GM19099 (cell line): ENCODE results near the gene KRTAP5-4.

Source experiments
- POLR2A ChIP-seq: IDR thresholded peaks from 3 replicates; pipeline ENCODE4 v1.6.1; 2011; ENCODE audit warnings: low read depth; ENCODE audit not compliant: insufficient read length; ENCODE audit errors: extremely low read depth

Gene KRTAP5-4

DNA sequence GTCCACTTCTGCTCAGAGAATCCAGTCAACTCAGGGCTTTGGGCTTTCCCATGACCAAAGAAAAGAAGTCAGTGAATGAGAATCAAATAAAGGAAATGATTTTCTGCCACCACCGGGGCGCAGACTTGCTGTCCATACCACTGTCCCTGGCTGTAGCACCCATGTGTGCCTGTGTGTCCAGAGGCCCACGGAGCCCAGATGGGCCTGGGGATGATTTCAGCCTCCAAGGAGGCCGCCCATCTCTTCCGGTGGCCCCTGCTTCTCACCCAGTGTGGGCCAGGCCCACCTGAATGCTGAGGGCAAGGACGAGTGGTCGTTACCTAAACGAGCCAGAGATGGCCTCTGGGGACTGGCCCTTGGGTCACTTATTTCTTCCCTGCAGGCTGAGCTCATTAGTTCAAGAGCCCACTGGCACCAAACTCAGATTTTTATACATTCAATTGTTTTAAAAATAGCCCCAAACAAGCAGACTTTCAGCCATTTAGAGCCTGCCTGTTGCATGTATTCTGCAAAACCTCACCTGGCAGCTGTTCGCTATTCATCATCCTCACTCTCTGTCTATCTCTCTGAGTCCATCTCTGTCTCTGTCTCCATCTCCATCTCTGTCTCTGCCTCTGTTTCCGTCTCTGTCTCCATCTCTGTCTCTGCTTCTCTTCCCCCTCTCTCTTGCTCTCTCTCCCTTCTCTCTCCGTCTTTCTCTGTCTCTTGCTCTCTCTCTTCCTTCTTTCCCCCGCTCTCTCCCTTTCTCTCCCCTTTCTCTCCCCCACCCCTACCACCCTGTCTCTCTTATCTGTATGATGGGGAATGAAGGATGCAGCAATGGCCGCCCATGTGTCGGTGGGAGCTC lies 31.8 kb upstream of the KRTAP5-4 start:
- TF ChIP-seq POLR2A, result no peak

DNA sequence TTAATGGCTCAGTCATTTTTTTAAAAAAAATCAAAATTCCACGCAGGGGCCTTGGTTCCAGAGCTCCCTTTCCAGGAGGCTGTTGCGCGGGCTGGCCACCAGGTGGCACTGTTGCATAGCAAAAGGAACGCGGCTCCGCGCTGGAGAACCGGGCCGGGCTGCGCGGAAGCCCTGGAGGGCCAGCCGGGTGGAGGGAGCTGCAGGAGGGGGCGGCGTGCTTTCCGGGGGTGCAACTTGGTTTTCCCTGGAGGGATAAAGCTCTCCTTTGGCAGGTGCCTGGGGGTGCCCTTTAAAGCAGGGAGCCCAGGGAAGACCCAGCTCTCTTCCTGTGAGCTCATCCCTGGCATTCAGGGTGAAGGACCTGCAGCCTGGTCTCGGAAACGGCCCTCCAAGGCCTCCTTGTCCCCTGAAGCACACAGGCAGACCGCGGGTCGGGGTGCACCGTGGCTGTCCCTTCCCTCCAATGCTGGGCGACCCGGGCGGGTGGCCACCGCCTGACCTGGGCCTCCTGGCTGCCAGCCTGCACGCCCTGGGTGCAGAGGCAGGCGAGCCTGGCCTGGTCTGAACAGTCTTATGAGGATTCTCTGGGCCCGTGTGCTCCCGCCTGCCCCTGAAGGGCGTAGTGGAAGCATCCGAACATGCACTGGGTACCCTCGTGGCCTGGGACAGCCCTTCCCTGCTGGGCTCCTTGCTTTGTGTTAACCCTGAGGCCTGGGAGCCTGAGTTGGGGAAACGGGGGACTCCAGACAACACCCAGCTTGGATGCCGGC lies 31.0 kb upstream of the KRTAP5-4 start:
- no peak for TF ChIP-seq POLR2A

DNA sequence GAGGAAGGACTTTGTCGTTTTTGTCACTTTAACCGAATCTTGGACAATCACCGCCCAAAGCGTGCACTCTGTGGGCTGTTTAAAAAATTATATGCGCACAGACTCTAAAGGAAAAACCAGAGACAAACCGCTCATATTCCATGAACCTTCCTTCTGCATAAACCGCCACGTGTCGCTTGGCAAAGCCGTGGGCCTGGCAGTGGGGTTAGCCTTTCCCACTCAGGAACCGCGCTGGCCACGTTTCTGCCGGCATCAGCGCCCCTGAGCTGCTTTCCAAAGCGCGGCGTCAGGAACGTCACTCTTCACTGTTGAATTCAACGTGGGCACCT lies 30.5 kb upstream of the KRTAP5-4 start:
- TF ChIP-seq POLR2A, result no peak

DNA sequence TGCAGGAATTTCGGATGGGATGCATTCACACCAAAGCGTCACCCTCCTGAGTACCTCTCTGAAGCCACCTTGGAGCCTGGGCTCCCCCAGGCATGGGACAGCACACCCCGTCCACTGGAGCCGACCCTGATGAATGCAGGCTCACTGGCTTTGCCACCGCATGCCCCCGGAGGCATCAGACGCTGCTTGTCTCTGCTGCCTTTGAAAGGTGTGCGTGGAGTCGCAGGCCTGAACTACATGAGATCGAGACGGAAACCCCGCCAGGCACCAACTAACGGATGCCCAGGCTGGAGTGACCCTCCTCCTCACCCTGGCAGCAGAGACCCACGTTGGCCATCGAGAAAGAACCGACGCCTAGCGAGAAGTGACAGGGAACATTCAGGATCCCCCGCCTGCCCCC lies 30.1 kb upstream of the KRTAP5-4 start:
- TF ChIP-seq POLR2A, result no peak

DNA sequence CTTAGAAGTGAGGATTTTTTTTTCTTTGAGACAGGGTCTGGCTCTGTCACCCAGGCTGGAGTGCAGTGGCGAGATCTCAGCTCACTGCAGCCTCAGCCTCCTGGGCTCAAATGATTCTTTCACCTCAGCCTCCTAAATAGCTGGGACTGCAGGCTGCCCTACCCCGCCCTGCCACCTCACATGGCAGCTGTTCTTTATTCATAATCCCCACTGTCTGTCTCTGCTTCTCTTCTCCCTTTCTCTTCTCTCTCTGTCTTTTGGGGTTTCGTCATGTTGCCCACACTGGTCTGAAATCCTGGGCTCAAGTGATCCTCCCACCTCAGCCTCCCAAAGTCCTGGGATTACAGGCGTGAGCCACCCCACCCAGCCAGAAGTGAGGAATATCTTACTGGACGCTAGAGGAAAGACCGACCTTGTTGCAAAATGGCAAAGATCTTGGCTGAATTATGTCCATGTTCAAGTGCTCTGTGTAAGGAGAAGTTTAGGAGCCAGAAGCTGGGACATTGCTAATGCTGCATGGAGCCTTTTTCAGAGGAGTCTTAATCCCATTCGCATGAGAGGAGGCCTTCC lies 29.6 kb upstream of the KRTAP5-4 start:
- no peak for TF ChIP-seq POLR2A

DNA sequence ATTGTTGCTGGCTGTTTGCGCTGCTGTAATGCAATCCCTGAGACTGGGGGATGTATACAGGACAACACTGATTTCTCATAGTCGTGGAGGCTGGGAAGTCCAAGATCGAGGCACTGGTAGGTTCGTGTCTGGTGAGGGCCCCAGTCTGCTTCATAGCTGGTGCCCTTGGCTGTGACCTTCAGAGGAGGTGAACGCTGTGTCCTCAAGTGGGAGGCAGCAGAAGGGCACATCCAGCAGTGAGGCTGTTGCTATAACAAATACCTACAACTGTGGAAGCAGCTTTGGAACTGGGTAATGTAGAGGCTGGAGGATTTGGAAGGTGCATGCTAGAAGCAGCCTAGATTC lies 29.0 kb upstream of the KRTAP5-4 start:
- TF ChIP-seq POLR2A, result no peak

DNA sequence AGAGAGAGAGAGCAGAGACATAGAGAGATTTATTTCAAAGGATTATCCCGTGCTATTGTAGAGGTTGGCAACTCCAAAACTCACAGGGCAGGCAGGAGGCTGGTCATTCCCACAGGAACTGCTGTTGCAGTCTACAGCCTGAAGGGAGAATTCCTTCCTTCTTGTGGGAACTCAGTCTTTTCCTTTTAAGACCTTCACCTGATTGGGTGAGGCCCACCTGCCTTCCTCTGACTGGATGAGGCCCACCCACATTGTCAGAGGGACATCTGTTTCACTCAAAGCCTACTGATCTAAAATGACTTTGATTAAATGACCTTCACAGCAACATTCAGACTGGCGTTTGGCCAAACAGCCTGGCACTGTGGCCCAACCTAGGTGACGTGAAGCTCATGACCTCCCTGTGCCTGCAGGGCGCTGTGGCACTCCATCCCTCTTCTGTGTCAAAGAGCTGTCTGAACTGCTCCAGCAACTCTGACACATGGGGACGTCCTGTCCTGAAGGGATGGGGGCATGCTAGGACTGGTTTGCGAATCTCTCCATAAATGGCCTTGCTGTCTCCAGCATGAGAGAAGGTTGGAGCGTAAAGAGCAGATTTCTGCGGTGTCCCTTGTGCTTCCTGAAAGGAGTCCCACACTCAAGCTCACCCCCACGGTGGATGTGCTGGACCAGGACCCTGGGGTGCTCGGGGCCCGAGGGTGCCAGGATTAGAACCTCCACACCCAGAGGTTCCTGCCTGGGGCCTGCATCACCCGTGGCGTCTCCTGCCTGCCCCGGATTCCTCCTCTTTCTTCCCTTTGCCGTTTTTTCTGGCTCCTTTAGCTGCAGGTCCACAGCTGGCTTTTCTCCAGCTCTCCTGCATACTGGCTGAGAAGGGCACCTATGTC lies 28.3 kb upstream of the KRTAP5-4 start:
- no peak for TF ChIP-seq POLR2A

DNA sequence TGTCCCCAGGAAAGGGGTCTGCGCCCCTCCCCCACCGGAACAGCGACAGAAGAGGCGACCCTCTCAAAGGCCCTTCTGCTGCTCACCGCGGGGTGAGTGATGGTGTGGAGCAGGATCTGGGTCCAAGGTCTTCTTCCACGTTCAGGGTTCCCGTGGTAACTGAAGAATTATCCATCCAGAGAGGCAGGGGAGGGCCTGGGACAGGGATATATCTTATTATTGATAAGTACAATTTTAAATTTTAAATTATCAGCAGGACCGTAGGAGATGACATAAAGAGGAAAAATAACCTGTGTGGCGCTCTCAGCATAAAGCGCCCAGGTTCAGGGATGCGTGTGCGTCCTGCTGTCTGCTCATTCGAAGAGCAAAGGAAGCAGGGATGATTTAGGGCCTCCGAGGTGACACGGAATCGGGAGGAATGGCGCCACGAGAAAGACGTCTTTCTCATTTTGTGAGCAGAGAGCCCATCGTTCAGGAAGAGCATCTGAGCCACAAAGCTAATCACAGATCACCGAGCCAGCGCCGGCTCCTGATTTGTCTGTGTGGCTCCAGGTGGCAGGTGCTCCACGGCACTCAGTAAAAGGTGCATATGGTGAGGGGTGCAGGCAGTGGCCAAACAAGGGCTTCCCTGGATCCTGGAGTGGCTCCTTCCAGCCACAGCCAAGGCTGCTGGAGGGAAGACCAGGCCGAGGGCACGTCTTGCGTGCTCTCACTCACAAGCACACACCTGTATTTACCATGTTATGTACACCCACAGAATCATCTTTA lies 26.9 kb upstream of the KRTAP5-4 start:
- TF ChIP-seq POLR2A, result no peak

DNA sequence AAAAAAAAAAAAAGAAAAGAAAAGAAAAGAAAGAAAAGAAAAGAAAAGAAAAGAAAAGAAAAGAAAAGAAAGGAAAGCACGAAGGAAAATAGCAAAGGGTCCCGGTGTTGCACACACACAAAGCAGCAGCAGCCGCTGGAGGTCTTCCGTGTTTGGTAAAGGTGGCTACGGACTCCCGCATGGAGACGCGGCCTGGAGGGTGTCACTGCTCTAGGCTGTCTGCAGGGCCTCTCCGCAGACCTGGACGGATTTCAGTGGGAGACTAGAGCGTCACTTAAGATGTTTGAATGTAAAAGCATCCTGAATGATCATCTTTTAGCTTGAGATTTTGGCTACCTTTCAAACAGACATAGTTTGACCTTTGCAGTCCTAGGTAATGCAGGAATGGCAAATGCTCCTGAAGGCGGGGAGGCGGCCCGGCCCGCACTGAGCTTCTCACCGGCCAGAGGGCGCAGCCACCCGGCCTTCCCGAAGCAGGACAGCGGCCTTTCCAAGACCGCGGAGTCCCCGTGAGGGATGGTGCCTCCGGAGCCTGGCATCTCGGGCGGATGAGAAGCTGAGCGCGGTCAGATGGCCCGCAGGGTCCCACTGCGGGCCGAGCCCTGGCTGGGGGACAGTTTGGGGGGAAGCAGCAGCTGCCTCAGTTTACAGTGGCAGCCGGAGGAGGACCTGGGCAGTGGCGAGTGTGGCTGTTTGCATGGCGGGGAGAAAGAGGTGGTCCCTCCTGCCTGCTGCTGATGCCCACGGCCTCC lies 26.1 kb upstream of the KRTAP5-4 start:
- no peak for TF ChIP-seq POLR2A

DNA sequence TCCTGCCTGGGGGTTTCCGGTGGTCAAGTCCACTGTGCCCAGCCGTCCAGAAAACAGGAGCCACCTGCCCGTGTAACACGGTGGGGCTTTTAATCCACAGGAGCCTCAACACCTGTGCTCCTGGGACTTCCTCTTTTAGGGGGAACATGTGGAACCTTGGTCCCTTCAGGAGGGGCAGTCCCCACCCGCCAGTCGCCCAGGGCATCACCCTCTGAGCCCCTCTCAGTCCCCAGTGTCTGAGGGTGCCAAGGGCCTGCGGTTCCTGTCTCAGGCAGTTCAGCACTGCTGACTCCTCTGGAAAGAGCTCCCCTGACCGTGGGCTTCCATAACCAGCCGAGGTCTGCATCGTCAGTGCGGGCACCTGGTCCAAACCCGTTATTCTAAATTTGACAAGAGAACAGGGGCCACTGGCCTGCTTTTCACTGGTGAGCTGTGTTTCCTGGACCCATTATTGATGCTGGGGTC lies 23.5 kb upstream of the KRTAP5-4 start:
- no peak for TF ChIP-seq POLR2A

DNA sequence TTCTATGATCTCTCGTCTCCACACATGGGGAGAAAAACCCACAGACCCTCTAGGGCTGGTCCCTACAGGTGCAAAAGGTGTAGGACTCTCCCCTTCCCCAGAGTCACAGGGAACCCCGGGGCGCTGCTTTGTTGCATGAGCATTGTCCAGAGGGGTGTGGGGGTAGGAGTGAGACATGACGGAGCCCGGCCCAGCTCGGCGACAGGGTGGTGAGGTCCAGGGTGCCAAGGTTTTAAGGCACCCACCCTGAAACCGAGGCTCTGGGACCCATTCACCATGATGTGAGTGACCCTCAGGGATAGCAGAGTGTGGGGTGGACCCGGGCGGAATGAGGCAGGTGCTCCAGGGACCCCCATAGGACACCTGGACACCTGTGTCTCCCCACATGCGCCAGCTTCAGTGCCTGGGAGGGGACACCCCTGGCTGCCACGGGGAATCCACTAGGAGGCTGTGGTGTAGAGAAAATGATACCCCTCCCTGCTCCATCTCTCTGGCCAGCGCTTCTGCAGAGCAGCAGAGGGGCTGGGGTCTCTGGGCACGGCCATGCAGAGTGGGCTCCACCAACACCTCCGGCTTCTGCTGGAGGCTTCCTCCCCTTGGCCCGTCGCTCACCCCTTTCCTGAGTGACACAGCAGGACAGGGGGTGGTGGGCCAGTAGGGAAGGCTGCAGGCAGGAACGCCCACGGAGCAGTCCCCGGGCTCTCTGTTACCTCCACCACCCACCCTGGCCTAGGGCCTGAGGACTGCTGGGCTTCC lies 22.8 kb upstream of the KRTAP5-4 start:
- no peak for TF ChIP-seq POLR2A

DNA sequence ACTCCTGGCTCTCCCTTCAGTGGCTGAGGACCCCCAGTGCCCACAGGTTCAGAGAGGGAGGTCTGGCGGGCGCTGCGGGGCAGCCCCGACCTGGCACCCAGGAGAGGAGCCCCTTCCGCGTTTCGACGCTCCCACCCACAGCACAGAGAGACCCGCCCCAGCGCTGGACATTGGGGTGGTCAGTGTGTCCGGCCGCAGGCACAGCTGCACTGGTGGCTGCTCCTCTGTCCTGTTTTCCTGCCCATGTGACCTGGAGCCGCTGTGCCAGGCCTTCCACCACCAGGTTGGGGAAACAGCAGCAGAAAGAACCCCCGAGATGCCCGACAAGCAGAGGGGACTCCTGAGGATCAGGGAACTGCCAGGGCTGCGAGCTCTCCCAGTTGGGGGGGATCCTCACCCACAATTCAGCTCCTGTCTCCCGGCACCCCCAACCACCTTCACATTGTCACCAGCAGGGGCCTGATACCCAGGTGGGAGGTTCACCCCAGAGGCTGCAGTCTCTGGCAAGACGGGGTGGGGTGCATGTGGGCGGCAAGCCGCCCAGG lies 21.3 kb upstream of the KRTAP5-4 start:
- TF ChIP-seq POLR2A, result no peak
